OCI-LY7 (cell line): ENCODE results near the gene ALG11. TPM values are rescaled to one million over a fixed set of nuclear protein-coding genes. Genes with fewer than 3 reads are reported as not detected.

ENCODE experiments used
- BruUV-seq: library from RNA; stranded (reverse); fragments of 400-500 nt; replicated peaks from 2 replicates; lab custom pipeline; 2021; lab: Mats Ljungman, UMichigan
- CTCF ChIA-PET: fragments of 300-600 bp; sonication (Branson Sonifier 250); formaldehyde crosslinking; loops from one replicate; lab custom pipeline; 2022; ENCODE audit warnings: antibody characterized with exemption; ENCODE audit not compliant: unreplicated experiment; lab: Charles Lee
- POLR2A ChIA-PET: fragments of 300-600 bp; sonication (Branson Sonifier 250); formaldehyde crosslinking; loops from one replicate; lab custom pipeline; 2022; ENCODE audit warnings: antibody characterized with exemption; lab: Charles Lee
- DNase-seq: peaks from one replicate; pipeline ENCODE4 v3.0.0-alpha.2; 2015; ENCODE audit warnings: low spot score
- H2AFZ ChIP-seq: fragments of 200-600 bp; sonication (generic), shearing (Covaris generic); 2 replicates; pipeline ENCODE4 v1.6.1; 2014; ENCODE audit warnings: mild to moderate bottlenecking, antibody characterized with exemption, low read length, moderate library complexity
- H3K27ac ChIP-seq: fragments of 200-600 bp; sonication (generic); 2 replicates; pipeline ENCODE4 v1.5.1; 2014; ENCODE audit warnings: mixed run types, low read depth, mild to moderate bottlenecking, moderate library complexity, low read length, inconsistent platforms; ENCODE audit not compliant: poor library complexity, severe bottlenecking
- H3K36me3 ChIP-seq: fragments of 200-600 bp; sonication (generic); 2 replicates; pipeline ENCODE4 v1.6.1; 2014; ENCODE audit warnings: mild to moderate bottlenecking, antibody characterized with exemption, low read length, moderate library complexity, mixed read lengths; ENCODE audit not compliant: insufficient read depth
- H3K4me1 ChIP-seq: fragments of 200-600 bp; sonication (generic); 2 replicates; pipeline ENCODE4 v1.5.1; 2014; ENCODE audit warnings: mild to moderate bottlenecking, low read length; ENCODE audit not compliant: insufficient read depth, poor library complexity, severe bottlenecking
- H3K4me2 ChIP-seq: fragments of 200-600 bp; sonication (generic); 2 replicates; pipeline ENCODE4 v1.6.1; 2014; ENCODE audit warnings: mild to moderate bottlenecking, low read length
- H3K4me3 ChIP-seq: fragments of 200-600 bp; sonication (generic); 2 replicates; pipeline ENCODE4 v1.5.1; 2014; ENCODE audit warnings: mild to moderate bottlenecking, low read depth, low read length; ENCODE audit not compliant: poor library complexity, severe bottlenecking
- H3K79me2 ChIP-seq: fragments of 200-600 bp; sonication (generic); 2 replicates; pipeline ENCODE4 v1.6.1; 2016; ENCODE audit warnings: low read depth, mild to moderate bottlenecking, low read length, moderate library complexity, mixed read lengths; ENCODE audit not compliant: insufficient read depth
- H3K9me2 ChIP-seq: fragments of 200-600 bp; sonication (generic); 2 replicates; pipeline ENCODE4 v1.6.1; 2016; ENCODE audit warnings: mild to moderate bottlenecking, low read length, mixed read lengths; ENCODE audit not compliant: insufficient read depth
- H3K9me3 ChIP-seq: fragments of 200-600 bp; sonication (generic); 2 replicates; pipeline ENCODE4 v1.6.1; 2014; ENCODE audit warnings: mild to moderate bottlenecking, mixed run types, low read length, mixed read lengths
- H4K20me1 ChIP-seq: fragments of 200-600 bp; sonication (generic); 2 replicates; pipeline ENCODE4 v1.6.1; 2014; ENCODE audit warnings: mild to moderate bottlenecking, antibody characterized with exemption, low read length, moderate library complexity, mixed read lengths; ENCODE audit not compliant: insufficient read depth
- CTCF ChIP-seq: fragments of 200-600 bp; sonication (generic); conservative IDR thresholded peaks from 2 replicates; pipeline ENCODE4 v1.5.1; 2014; ENCODE audit warnings: mild to moderate bottlenecking, antibody characterized with exemption, low read length, moderate library complexity, mixed read lengths
- EZH2phosphoT487 ChIP-seq: fragments of 200-600 bp; sonication (generic); IDR thresholded peaks from 2 replicates; pipeline ENCODE4 v1.6.1; 2018; ENCODE audit warnings: low read depth, borderline replicate concordance, mild to moderate bottlenecking, mixed run types, antibody characterized with exemption, low read length, moderate library complexity, mixed read lengths
- intact Hi-C: fragments of 100-400 bp; cut with micrococcal nuclease; formaldehyde crosslinking; loops from one replicate; pipeline ENCODE4 v1.10.0; 2022; ENCODE audit not compliant: unreplicated experiment
- total RNA-seq, 2 experiments: library from RNA; depleted of rRNA in 1 of 2; stranded (reverse); fragments of >200 nt in 1 of 2; shearing (Covaris generic) in 1 of 2; gene quantifications; 2 replicates each; pipeline ENCODE4 v1.2.3, GENCODE V29; 2014 to 2022

The ALG11 gene
- total RNA-seq, 2 experiments from 2014 or later = 14.1 to 19.4 TPM

GRCh38 chr13:51988988-51989618, 23.1 kb upstream of the ALG11 start:
- POLR2A ChIA-PET = interaction anchor here (0.6 kb wide), 1 partner anchor 1298 kb away, joined by 3 read pairs; no protein-coding TSS in a partner anchor

GRCh38 chr13:51993713-51994112, 18.5 kb upstream of the ALG11 start:
- no peak overlapping the region for H3K4me3 ChIP-seq
- intact Hi-C loops = no loop called here
- no peaks in the 10 kb centered on the region for H3K36me3 ChIP-seq
- H4K20me1 ChIP-seq = no peaks in the 10 kb centered on the region; the same call in 1 of the 2 replicates
- POLR2A ChIA-PET = interaction anchor here (0.8 kb wide), 1 partner anchor 104 kb away, joined by 4 read pairs; no protein-coding TSS in a partner anchor
- no peak overlapping the region for H2AFZ ChIP-seq
- no peaks in the 10 kb centered on the region for H3K4me1 ChIP-seq
- TF ChIP-seq EZH2phosphoT487 = no peak
- no peak for TF ChIP-seq CTCF
- no peaks in the 10 kb centered on the region for H3K79me2 ChIP-seq
- no peaks in the 10 kb centered on the region for H3K9me3 ChIP-seq
- H3K27ac ChIP-seq = no peak overlapping the region
- no peaks in the 10 kb centered on the region for H3K9me2 ChIP-seq
- H3K4me2 ChIP-seq = no peak overlapping the region
- DNase-seq = no peak
- no TSS peak for BruUV-seq
- CTCF ChIA-PET = no interaction called here

More at GRCh38 chr13:51988988-51989618, 23.1 kb upstream of the ALG11 start:
- Histone ChIP-seq H3K79me2 (no peaks in the 10 kb centered on the region), H4K20me1 (no peaks in the 10 kb centered on the region), H3K27ac (no peak overlapping the region), H3K4me2 (no peak overlapping the region), H3K9me3 (no peaks in the 10 kb centered on the region), H3K9me2 (no peaks in the 10 kb centered on the region), H3K4me1 (no peaks in the 10 kb centered on the region), H3K4me3 (no peak overlapping the region), H2AFZ (no peak overlapping the region), H3K36me3 (no peaks in the 10 kb centered on the region)
- DNase-seq = no peak
- CTCF ChIA-PET = no interaction called here
- intact Hi-C loops = no loop called here
- no TSS peak for BruUV-seq
- TF ChIP-seq CTCF (no peak), EZH2phosphoT487 (no peak)
